Fibroblast of lung (primary cell): ENCODE measurements around the gene DGKE. TPM values are rescaled to one million over a fixed set of nuclear protein-coding genes. Genes with fewer than 3 reads are reported as not detected.

Source experiments
- DNase-seq, 2 donors: peaks; one replicate each; pipeline versions ENCODE4 v3.0.0 to v3.0.0-alpha.2; 2010; ENCODE audit warnings: low read depth in 2 of 2
- H2AFZ ChIP-seq: 2 replicates; pipeline ENCODE4 v1.5.1; 2012; ENCODE audit warnings: low read length, control low read depth, inconsistent platforms
- H3K27ac ChIP-seq: 2 replicates; pipeline ENCODE4 v1.5.1; 2011; ENCODE audit warnings: low read length, control low read depth; ENCODE audit not compliant: insufficient read depth
- H3K27me3 ChIP-seq: 2 replicates; pipeline ENCODE4 v1.5.1; 2011; ENCODE audit warnings: mild to moderate bottlenecking, low read length; ENCODE audit not compliant: control insufficient read depth, insufficient read depth
- H3K36me3 ChIP-seq: 2 replicates; pipeline ENCODE4 v1.5.1; 2011; ENCODE audit warnings: low read length; ENCODE audit not compliant: control insufficient read depth, insufficient read depth
- H3K4me1 ChIP-seq: 2 replicates; pipeline ENCODE4 v1.5.1; 2011; ENCODE audit warnings: low read length; ENCODE audit not compliant: control insufficient read depth, insufficient read depth; ENCODE audit errors: extremely low read depth
- H3K4me2 ChIP-seq: 2 replicates; pipeline ENCODE4 v1.5.1; 2011; ENCODE audit warnings: low read length, control low read depth; ENCODE audit not compliant: insufficient read depth; ENCODE audit errors: extremely low read depth
- H3K4me3 ChIP-seq, 4 experiments: fragments of 200-600 bp in 1 of 4; sonication (generic) in 1 of 4; replicated peaks in 1 of 4; 2 replicates each; pipeline ENCODE4 v1.5.1; 2011 to 2016; ENCODE audit warnings: low read length in 4 of 4, low read depth in 3 of 4, mild to moderate bottlenecking in 3 of 4, control low read depth in 2 of 4, inconsistent platforms in 1 of 4, mixed read lengths in 1 of 4; ENCODE audit not compliant: insufficient read depth in 1 of 4; ENCODE audit errors: control extremely low read depth in 1 of 4
- H3K79me2 ChIP-seq: 2 replicates; pipeline ENCODE4 v1.5.1; 2012; ENCODE audit warnings: mild to moderate bottlenecking, low read length, inconsistent platforms; ENCODE audit not compliant: control insufficient read depth, insufficient read depth
- H3K9ac ChIP-seq: 2 replicates; pipeline ENCODE4 v1.5.1; 2011; ENCODE audit warnings: mild to moderate bottlenecking, low read length, control low read depth; ENCODE audit not compliant: insufficient read depth
- H3K9me3 ChIP-seq: 2 replicates; pipeline ENCODE4 v1.5.1; 2012; ENCODE audit warnings: low read depth, low read length; ENCODE audit not compliant: control insufficient read depth, insufficient read depth
- H4K20me1 ChIP-seq: 2 replicates; pipeline ENCODE4 v1.5.1; 2011; ENCODE audit warnings: low read length; ENCODE audit not compliant: control insufficient read depth, insufficient read depth; ENCODE audit errors: extremely low read depth
- EZH2 ChIP-seq: IDR thresholded peaks from 2 replicates; pipeline ENCODE4 v1.5.1; 2012; ENCODE audit warnings: low read length, control low read depth, mild to moderate bottlenecking; ENCODE audit errors: missing control alignments
- polyA plus RNA-seq, 2 donors: library from polyadenylated mRNA; depleted of rRNA in 1 of 2; stranded (reverse) in 1 of 2; unstranded in 1 of 2; fragments of >200 nt; gene quantifications; 2 replicates each; pipeline ENCODE4 v1.2.1, GENCODE V29; 2011 to 2012; ENCODE audit warnings: missing spikeins in 1 of 2
- total RNA-seq: library from RNA; depleted of rRNA; stranded (reverse); fragments of >200 nt; gene quantifications from 2 replicates; pipeline ENCODE4 v1.2.1, GENCODE V29; 2014
- TF ChIP-seq, protein P1 (sequence below), 2 donors: IDR thresholded peaks in 1 of 2; conservative IDR thresholded peaks in 1 of 2; 1 replicate in 1 of 2; 2 replicates in 1 of 2; pipeline ENCODE4 v1.5.1; 2011 to 2012; ENCODE audit warnings: low read length in 2 of 2, control low read depth in 1 of 2, inconsistent platforms in 1 of 2, low read depth in 1 of 2, mild to moderate bottlenecking in 1 of 2

Gene DGKE
- total and polyA plus RNA-seq, 2 donors (not counting 1 experiment from before 2014, with no cell fraction given), result 2.5 to 6.4 TPM

DNA sequence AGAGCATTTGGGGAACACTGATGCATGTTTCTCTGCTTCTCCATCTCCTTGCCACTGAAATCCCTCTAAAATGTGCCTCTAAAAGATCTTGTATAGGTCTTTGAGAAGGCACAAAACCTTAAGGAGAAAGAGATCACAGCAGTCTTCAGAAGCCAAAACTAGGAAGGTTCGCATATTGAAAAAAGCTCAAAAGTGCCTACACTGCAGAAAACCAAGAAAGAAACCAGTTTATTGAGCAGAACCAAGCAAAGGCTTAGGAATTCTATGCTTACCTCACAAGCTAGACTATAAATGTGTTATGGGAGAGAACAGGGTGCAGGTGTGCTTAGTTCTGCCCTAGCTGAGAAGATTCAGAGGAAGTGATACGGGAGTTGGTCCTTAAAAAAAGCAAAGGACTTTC lies 16.6 kb downstream of the DGKE start:
- H4K20me1 ChIP-seq, result no peaks in the 10 kb centered on the region
- H3K36me3 ChIP-seq, result peaks cover 5% of the 10 kb centered on the region
- H3K4me2 ChIP-seq, result no peak overlapping the region
- H3K27me3 ChIP-seq, result no peaks in the 10 kb centered on the region
- H3K79me2 ChIP-seq, result no peaks in the 10 kb centered on the region
- DNase-seq, result no peak
- H3K4me3 ChIP-seq, result no peak overlapping the region
- H3K4me1 ChIP-seq, result no peaks in the 10 kb centered on the region
- H3K27ac ChIP-seq, result no peak overlapping the region
- no peak overlapping the region for H2AFZ ChIP-seq
- no peak overlapping the region for H3K9ac ChIP-seq
- TF ChIP-seq, protein P1, sequence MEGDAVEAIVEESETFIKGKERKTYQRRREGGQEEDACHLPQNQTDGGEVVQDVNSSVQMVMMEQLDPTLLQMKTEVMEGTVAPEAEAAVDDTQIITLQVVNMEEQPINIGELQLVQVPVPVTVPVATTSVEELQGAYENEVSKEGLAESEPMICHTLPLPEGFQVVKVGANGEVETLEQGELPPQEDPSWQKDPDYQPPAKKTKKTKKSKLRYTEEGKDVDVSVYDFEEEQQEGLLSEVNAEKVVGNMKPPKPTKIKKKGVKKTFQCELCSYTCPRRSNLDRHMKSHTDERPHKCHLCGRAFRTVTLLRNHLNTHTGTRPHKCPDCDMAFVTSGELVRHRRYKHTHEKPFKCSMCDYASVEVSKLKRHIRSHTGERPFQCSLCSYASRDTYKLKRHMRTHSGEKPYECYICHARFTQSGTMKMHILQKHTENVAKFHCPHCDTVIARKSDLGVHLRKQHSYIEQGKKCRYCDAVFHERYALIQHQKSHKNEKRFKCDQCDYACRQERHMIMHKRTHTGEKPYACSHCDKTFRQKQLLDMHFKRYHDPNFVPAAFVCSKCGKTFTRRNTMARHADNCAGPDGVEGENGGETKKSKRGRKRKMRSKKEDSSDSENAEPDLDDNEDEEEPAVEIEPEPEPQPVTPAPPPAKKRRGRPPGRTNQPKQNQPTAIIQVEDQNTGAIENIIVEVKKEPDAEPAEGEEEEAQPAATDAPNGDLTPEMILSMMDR (conservative IDR thresholded peaks at IDR 0.05 in 1 of 2, IDR thresholded peaks at IDR 0.05 in 1 of 2; ENCODE audit: low read depth in 1 of 2, low read length in 2 of 2), result no peak
- no peak for TF ChIP-seq EZH2
- H3K9me3 ChIP-seq, result no peaks in the 10 kb centered on the region

DNA sequence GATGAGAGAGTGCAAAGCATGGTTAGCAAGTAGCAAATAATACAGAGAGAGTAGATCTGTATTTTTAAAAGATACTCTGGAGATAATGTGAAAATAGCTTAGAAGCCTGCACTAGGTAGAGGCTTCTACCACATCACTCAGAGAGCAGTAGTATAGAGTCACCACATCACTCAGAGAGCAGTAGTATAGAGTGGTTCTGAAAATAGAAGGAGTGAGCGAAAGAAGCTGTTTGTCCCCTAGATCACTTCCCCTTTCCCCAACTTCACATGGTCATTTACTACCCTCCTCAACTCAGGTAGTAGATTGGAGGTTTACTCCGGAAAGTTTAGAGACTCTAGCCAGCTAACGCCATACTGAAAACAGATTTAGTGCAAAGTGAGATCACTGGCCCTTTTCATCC lies 17.1 kb downstream of the DGKE start:
- TF ChIP-seq EZH2, result no peak
- no peak for DNase-seq
- Histone ChIP-seq H3K9ac (no peak overlapping the region), H4K20me1 (no peaks in the 10 kb centered on the region), H3K4me2 (no peak overlapping the region), H3K4me3 (no peak overlapping the region), H2AFZ (no peak overlapping the region), H3K27ac (no peak overlapping the region), H3K36me3 (peaks cover 5% of the 10 kb centered on the region), H3K27me3 (no peaks in the 10 kb centered on the region), H3K4me1 (no peaks in the 10 kb centered on the region), H3K9me3 (no peaks in the 10 kb centered on the region), H3K79me2 (no peaks in the 10 kb centered on the region)

DNA sequence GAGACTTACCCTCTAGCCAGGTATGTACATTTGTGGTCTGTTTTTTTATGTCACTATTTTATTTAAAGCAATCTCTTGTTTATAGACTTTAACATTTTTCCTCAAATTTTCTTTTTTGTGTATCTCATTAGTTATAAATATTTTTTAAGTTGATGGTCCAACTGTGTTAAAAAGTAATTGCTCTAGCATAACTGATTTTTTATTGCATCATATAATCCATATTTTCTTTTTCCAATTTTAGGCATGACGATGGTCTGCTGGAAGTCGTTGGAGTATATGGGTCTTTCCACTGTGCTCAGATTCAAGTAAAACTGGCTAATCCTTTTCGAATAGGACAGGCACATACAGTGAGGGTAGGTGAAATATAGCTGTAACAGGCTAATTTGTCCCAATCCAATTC lies 27.9 kb downstream of the DGKE start:
- Histone ChIP-seq H2AFZ (no peak overlapping the region), H3K27ac (no peak overlapping the region), H3K4me2 (no peak overlapping the region), H4K20me1 (no peaks in the 10 kb centered on the region), H3K36me3 (peaks cover 2% of the 10 kb centered on the region), H3K4me3 (no peak overlapping the region), H3K4me1 (no peaks in the 10 kb centered on the region), H3K9ac (no peak overlapping the region), H3K79me2 (no peaks in the 10 kb centered on the region), H3K9me3 (no peaks in the 10 kb centered on the region), H3K27me3 (no peaks in the 10 kb centered on the region)
- TF ChIP-seq, protein P1 (conservative IDR thresholded peaks at IDR 0.05 in 1 of 2, IDR thresholded peaks at IDR 0.05 in 1 of 2; ENCODE audit: low read depth in 1 of 2, low read length in 2 of 2), result no peak
- TF ChIP-seq EZH2, result no peak
- no peak for DNase-seq
